K562 (cell line): ENCODE measurements around the gene SLC19A1.

Source experiments
- HMG20B ChIP-seq: fragments of 250-450 bp; sonication (Bioruptor Pico); IDR thresholded peaks from 2 replicates; pipeline ENCODE4 v1.5.0; 2021; ENCODE audit warnings: mild to moderate bottlenecking
- IFI16 ChIP-seq: fragments of 250-450 bp; sonication (Bioruptor Pico); IDR thresholded peaks from 2 replicates; pipeline ENCODE4 v2.1.2; 2022; ENCODE audit warnings: mild to moderate bottlenecking, inconsistent platforms
- SP1 ChIP-seq: sonication (generic); formaldehyde crosslinking; IDR thresholded peaks from 2 replicates; pipeline ENCODE4 v1.8.1; 2022; ENCODE audit warnings: mild to moderate bottlenecking, missing genetic modification reagents
- TFE3 ChIP-seq: fragments of 450-650 bp; formaldehyde crosslinking; IDR thresholded peaks from 2 replicates; pipeline ENCODE4 v1.4.0; 2020; ENCODE audit warnings: mild to moderate bottlenecking, mixed read lengths
- YY1 ChIP-seq, 3 experiments: IDR thresholded peaks; 2 replicates each; pipeline ENCODE4 v1.6.1; 2011; ENCODE audit warnings: low read length in 2 of 3, mild to moderate bottlenecking in 2 of 3, moderate library complexity in 2 of 3, borderline replicate concordance in 1 of 3, control low read depth in 1 of 3, low read depth in 1 of 3; ENCODE audit not compliant: insufficient read depth in 3 of 3, insufficient replicate concordance in 2 of 3, control insufficient read depth in 1 of 3, insufficient read length in 1 of 3; ENCODE audit errors: extremely low read depth in 1 of 3
- ZBTB1 ChIP-seq: sonication (generic); formaldehyde crosslinking; IDR thresholded peaks from 2 replicates; pipeline ENCODE4 v1.8.1; 2023; ENCODE audit warnings: missing genetic modification reagents, low read depth, mild to moderate bottlenecking, borderline replicate concordance
- ZNF354B ChIP-seq: fragments of 250-450 bp; sonication (Bioruptor Pico); IDR thresholded peaks from 2 replicates; pipeline ENCODE4 v1.4.0; 2020
- TF ChIP-seq, protein P1 (sequence below), 3 experiments: IDR thresholded peaks in 2 of 3; conservative IDR thresholded peaks in 1 of 3; 2 replicates each; pipeline ENCODE4 v1.5.1; 2011 to 2012; ENCODE audit warnings: low read length in 3 of 3, mild to moderate bottlenecking in 3 of 3, control low read depth in 2 of 3, improper control_type of control experiment in 1 of 3, inconsistent platforms in 1 of 3, low read depth in 1 of 3, mixed read lengths in 1 of 3, moderate library complexity in 1 of 3; ENCODE audit not compliant: insufficient read depth in 2 of 3
- TF ChIP-seq, protein P2 (sequence below): sonication (generic); formaldehyde crosslinking; IDR thresholded peaks from 2 replicates; pipeline ENCODE4 v1.9.0; 2022; ENCODE audit warnings: mild to moderate bottlenecking, missing genetic modification reagents
- TF ChIP-seq, protein P3 (sequence below), 2 experiments: fragments of 450-650 bp in 1 of 2; sonication (generic) in 1 of 2; formaldehyde crosslinking; conservative IDR thresholded peaks; 2 replicates each; pipeline versions ENCODE4 v1.4.0 to v1.8.1; 2020 to 2022; ENCODE audit warnings: mild to moderate bottlenecking in 1 of 2, missing genetic modification reagents in 1 of 2

- no peak for TF ChIP-seq TFE3 (CRISPR knock-in tag)
- TF ChIP-seq SP1: no peak
- TF ChIP-seq ZNF354B: no peak
- no peak for TF ChIP-seq IFI16 (CRISPR knock-in tag)
- TF ChIP-seq HMG20B (CRISPR knock-in tag): no peak
- TF ChIP-seq, protein P1, sequence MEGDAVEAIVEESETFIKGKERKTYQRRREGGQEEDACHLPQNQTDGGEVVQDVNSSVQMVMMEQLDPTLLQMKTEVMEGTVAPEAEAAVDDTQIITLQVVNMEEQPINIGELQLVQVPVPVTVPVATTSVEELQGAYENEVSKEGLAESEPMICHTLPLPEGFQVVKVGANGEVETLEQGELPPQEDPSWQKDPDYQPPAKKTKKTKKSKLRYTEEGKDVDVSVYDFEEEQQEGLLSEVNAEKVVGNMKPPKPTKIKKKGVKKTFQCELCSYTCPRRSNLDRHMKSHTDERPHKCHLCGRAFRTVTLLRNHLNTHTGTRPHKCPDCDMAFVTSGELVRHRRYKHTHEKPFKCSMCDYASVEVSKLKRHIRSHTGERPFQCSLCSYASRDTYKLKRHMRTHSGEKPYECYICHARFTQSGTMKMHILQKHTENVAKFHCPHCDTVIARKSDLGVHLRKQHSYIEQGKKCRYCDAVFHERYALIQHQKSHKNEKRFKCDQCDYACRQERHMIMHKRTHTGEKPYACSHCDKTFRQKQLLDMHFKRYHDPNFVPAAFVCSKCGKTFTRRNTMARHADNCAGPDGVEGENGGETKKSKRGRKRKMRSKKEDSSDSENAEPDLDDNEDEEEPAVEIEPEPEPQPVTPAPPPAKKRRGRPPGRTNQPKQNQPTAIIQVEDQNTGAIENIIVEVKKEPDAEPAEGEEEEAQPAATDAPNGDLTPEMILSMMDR (IDR thresholded peaks at IDR 0.05 in 2 of 3, conservative IDR thresholded peaks at IDR 0.05 in 1 of 3; ENCODE audit: insufficient read depth in 2 of 3, low read depth in 1 of 3, low read length in 3 of 3): no peak
- no peak for TF ChIP-seq ZBTB1 (CRISPR knock-in tag)
- TF ChIP-seq, protein P2, sequence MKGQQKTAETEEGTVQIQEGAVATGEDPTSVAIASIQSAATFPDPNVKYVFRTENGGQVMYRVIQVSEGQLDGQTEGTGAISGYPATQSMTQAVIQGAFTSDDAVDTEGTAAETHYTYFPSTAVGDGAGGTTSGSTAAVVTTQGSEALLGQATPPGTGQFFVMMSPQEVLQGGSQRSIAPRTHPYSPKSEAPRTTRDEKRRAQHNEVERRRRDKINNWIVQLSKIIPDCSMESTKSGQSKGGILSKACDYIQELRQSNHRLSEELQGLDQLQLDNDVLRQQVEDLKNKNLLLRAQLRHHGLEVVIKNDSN (CRISPR knock-in tag): no peak
- TF ChIP-seq, protein P3, sequence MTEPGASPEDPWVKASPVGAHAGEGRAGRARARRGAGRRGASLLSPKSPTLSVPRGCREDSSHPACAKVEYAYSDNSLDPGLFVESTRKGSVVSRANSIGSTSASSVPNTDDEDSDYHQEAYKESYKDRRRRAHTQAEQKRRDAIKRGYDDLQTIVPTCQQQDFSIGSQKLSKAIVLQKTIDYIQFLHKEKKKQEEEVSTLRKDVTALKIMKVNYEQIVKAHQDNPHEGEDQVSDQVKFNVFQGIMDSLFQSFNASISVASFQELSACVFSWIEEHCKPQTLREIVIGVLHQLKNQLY (CRISPR knock-in tag; conservative IDR thresholded peaks at IDR 0.05): no peak
- TF ChIP-seq YY1 (IDR thresholded peaks at IDR 0.05; ENCODE audit: borderline replicate concordance in 1 of 3, control insufficient read depth in 1 of 3, extremely low read depth in 1 of 3, insufficient read depth in 3 of 3, insufficient read length in 1 of 3, insufficient replicate concordance in 2 of 3, low read depth in 1 of 3, low read length in 2 of 3): no peak
Measured at GRCh38 chr21:45525910-45526306, 16.3 kb downstream of the SLC19A1 start.
